Panc1 (cell line): Measurements from ENCODE around the gene SEC22C.

Source experiments
- CTCF ChIP-seq: fragments of 450-650 bp; IDR thresholded peaks from 2 replicates; pipeline ENCODE4 v1.5.1; 2017; ENCODE audit warnings: mild to moderate bottlenecking
- POLR2AphosphoS5 ChIP-seq: IDR thresholded peaks from 2 replicates; pipeline ENCODE4 v1.6.1; 2012; ENCODE audit warnings: mild to moderate bottlenecking, low read depth, low read length, moderate library complexity

- no peak for TF ChIP-seq POLR2AphosphoS5
- TF ChIP-seq CTCF, result no peak
Measured at GRCh38 chr3:42514876-42515275, 66.9 kb downstream of the SEC22C start.
